IPS-NIHi7 (cell line): ENCODE data around the gene NFKB2.

Experiments used
- DNase-seq: peaks from one replicate; pipeline ENCODE4 v3.0.0; 2012; ENCODE audit warnings: mixed read lengths; ENCODE audit errors: extremely low spot score

NFKB2 gene

DNA sequence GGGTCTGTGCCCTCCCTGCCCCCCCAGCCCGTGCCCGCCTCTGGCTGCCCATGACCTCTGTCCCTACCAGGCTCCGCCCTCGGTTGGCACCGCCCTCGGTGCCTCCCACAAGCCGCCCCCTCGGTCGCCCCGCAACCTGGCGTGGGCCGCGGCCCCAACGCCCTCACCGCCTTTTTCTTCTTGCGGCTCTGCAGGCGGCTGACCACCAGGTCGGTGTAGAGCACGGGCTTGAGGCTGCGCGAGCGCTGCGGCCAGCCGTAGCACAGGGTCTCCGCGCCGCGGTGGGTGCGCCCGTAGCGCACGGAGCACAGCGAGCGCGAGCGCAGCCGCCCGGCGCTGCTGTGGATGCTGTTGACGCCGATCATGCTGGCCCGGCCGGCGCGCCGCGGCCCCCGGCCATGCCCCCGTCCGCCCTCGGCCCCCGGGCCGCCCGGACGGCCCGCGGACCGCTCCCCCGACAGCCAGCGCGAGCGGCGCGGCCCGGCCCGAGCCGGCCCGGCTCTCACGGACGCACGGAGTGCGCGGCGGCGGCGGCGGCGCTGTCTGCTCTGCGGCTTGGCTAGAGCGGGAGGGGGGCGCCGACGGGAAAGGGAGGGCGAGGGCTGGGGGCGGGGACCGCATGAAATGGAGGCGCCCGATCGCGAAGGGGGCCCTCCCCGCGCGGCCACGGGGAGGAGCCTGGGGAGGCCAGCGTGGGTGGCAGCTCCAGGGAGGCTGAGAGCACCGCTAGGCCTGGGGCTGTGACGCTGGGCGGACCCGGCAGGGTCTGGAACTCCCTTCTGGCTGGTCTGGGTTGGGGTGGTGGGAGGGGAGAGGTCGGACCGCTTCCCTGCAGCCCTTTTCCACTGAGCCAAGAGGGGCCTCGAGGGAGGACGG is 13.5 kb downstream of the NFKB2 start:
- DNase-seq = peak; percentile 50

DNA sequence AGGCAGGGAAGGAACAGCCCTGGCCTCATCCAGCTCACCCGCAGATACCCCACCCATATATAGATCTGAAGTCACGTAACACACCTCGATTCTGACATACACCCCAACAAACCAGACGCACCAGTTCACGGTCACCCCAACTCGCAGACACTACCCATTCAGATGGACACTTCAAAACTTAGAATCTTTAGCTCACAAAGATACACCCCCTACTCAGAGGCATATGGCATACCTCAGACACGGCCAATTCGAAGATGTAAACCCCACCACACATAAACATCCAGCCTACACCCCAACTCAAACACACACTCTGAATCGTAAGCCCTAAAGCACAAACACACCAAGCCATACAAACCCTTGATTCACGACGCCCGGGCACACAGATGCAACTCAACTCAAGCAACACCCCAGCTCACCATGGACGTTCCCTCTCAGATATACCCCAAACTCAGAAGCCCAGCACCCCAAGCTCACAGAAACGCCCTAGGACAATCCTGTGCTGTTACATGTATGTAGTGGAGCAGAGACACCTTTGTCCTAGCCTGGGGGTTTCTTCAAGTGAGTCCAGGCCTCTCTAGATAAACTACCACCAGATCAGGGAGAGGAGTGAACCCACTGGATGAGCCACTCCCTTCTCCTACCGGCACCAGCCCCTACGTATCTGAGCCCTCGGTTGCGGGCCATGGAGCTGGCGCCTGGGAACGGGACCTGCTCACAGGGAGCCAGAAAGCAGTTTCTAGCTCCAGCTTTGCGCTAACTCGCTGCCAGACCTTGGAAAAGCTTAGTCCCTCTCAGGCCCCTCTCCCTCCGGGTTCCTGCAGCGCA is 14.3 kb downstream of the NFKB2 start:
- DNase-seq = peak; percentile 41

DNA sequence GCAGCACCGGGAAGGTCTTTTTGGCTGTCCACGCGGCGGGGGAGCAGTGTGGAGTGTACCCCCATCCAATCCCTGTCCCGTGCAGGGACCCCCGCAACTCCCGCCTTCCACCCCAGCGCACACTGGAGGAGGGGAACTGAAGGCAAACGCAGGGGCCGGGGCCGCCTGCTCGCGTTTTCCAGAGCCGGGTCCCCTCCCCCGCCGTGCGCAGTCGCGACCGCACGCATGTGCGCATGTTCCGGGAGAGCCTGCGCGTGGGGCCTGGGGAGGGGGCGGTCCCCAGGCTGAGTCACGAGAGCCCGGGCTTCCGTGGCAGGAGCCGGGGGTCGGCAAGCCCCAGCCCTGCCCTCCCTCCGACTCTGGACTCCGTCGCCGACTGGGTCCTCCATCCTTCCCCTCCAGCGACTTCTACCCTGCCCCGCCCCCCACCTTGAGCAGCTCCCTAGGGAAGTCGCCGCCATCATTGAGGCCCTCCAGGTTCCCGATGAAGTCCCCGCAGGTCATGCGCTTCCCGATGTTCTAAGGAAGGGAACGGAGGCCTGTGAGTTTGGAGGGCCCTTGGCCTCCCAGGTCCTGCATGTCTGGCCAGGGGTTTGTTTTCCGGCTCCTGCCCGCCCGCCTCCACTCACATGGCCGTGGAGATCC is 15.0 kb downstream of the NFKB2 start:
- peak; percentile 54 for DNase-seq

DNA sequence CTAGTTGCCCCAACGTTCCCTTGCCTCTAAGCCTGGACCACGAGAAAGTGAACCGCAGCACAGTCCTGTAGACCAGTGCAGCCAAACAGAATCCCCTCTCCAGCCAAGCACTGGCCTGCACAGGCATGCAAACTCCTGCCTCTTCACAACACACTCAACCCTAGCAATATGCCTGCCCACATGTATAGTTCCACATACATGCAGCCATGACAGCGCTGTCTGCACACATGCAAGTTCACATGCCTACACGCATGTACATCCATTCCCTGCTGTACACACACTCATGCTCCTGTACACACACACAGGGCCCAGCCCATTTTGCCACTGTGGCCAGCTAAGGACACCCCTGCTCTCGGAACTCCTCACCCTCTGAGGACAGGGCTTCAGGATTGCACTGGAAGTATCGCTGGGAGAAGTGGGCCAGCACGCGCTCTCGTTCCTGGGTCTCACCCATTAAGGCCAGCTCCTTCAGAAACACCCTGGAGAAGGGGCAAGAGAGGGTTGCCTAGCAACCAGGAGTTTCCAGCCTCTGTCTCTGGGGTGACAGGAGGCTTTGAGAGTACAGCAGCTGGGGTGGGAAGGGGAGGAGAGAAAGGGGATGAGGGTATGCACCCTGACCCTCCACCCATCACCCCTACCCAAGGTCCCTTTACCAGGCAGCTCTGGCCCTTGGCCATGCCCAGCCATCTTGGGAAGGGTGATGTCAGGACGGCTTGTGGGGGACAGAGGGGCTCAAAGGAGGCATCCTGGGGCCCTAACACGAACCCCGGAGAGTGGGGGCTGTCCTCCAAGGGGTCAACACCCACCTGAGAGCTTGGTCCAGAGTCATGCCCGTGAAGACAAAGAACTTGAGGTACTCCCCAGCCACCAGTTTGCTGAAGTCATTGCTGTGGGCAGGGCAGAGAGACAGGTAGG is 16.1 kb downstream of the NFKB2 start:
- DNase-seq = no peak

DNA sequence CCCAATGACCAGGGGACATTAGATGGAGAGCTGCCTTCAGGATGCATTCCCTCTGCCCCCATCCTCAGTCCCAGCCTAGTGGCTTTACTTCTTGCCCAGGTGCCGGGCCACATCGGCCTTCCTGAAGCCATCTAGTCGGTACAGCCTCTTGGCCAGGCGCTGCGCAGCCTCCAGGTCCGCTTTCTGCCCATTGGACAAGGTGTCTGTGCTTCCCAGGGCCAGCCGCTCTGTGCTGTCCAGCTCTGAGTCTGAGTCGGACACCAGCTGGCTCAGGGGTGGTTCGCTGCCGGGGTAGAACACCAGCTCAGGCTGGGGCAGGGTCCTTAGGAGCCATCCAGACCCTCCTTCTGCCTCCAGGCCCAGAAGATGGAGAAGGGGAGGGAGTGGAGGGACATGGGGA is 16.8 kb downstream of the NFKB2 start:
- no peak for DNase-seq

DNA sequence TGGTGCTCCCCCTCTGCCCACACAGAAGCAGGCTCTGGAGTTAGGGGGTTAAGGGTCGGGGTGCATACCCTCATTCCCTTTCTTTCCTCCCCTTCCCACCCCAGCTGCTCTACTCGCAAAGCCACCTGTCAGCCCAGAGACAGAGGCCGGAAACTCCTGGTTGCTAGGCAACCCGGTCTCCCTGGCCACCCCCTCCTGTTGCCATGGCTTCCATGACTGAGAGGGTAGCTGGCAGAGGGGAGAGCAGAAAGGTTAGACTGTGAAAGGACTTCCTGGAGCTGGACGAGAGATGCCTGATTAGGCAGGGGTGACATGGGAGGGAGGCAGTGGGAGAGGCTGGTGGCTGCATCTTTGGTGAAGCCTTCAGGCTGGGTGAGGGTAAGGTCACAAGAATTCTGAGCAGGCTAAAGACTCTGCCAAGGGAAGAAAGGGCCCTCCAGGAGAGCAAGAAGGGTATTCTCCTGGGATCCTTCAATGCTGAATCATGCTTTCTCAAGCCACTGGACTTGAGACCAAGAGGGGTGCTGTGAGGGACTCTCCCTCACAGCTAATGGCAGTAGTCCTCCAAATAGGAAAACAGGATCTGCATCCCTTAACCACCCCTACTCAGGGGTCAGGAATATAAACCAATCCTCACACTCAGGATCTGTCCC is 17.7 kb downstream of the NFKB2 start:
- peak; percentile 70 for DNase-seq

DNA sequence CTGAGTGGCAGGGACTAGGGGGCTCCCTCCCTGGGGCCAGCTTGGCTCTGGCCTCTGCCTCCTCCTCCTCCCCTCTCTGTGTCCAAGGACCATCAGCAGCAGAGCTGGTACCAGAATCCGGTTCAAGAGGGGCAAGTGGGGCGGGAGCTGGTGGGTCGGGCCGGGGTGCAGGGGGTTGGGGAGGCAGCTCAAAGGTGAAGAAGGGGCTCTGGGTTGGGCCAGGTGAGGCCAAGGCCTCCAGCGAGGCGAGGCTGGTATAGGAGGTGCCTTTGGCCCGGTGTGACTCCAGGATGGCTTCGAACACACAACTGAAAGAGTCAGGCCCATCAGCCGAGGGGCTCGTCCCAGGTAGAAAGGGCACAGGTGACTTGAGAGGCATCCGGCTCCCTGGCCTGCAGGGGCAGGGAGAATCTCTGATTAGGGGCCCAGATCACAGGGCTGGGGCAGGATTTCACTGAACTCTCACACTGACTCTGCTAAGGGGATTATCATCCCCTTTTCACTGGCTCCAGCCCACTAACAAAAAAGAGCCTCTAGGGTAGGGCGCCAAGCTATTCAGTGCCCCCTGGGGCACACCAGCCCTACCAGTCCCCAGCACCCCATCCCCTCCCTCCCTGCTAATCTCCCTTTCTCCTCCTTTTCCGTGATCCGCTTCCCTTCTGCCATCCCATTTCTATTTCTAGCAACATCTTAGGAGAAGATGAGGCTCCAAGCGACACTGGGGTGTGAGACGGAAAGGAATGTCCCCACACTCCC is 18.5 kb downstream of the NFKB2 start:
- no peak for DNase-seq

DNA sequence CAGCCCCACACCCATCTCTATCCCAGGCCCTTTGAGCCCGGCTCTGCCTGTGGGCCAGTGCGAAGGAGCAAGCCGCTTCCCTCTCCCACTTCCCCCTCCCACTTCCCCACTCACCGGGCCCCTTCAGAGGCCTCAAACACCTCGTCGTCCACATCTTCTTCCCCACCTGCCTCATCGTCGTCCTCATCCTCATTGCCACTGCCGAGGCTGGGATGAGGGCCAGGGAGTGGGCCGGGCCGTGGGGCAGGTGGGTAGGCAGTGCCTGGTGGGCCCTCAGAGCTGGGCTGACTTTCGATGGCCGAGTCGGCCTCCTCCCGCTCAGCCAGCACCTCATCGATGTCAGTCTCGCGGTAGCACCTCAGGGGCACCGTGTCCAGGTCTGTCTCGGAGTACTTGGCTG is 19.2 kb downstream of the NFKB2 start:
- DNase-seq = no peak

DNA sequence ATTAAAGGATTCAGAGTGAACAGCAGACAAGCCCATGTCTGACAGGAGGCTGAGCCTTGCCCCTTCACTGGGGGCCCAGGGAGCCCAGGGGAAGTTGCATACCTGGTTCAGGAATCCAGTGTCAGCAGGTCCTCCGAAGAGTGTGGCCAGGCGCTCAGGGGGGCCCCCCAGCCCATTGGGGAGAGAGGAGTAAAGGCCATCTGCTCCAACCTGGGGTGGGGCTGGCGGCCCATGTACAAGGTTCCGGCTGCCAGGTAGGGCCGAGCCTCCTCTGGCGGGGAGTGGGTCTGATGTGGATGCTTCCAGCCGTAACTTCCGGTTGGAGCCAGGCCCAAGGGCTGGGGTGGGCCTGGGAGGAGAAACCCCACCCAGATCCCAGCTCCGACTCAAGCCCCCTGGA is 20.8 kb downstream of the NFKB2 start:
- DNase-seq = no peak

DNA sequence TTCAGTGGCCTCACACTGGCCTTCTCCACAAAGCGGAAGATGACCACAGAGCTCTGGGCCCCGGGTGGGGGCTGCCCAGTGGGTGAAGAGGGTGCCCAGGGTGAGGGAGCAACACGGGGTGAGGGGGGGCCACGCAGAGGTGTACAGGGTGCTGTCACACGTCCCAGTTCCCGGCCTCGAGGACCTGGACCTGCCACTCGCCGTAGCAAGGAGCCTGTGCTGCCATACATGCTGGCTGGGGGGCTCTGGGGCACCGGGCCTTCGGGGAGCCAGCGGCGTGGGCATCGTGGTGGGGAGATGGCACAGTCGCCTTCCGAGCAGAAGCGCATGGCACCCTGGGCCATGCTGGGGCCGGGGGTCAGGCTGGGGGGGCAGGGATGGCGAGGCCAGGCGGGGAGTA is 21.2 kb downstream of the NFKB2 start:
- DNase-seq = no peak

DNA sequence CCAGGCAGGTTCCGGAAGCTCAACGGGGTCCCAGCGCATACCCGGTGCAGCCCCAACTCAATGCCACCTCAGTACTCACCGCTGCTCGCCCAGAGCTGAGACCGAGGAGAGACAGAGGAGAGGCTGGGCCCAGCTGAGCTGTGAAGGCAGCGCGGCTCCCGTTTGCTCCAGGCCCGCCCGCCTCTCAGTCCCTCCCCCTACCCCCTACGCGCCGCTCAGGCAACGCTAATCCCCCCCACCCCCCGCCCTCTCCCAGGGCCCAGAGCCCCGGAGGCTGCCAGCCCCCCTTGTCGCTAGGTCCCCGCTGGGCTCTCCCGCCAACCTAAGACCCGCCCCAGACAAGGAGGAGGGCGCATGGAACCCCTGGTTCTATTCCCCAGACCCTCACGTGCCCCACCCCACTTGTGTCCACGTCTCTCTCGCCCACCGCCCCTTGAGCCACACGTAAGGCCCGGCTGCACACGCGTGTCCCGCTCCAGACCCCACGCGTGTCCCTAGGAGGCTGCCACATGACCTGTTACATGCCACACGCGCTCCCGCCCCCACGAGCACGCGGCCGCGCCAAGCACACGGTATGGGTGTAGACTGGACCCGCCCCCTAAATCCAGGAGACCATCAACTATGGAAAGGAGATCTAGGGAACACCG is 23.2 kb downstream of the NFKB2 start, which contains the start of gene PSD:
Gene PSD (minus strand): TSS at position 164 of the 647 bp plus-strand sequence. CDS start 1,747 bp downstream, outside the sequence.
- DNase-seq = peak; percentile 69

DNA sequence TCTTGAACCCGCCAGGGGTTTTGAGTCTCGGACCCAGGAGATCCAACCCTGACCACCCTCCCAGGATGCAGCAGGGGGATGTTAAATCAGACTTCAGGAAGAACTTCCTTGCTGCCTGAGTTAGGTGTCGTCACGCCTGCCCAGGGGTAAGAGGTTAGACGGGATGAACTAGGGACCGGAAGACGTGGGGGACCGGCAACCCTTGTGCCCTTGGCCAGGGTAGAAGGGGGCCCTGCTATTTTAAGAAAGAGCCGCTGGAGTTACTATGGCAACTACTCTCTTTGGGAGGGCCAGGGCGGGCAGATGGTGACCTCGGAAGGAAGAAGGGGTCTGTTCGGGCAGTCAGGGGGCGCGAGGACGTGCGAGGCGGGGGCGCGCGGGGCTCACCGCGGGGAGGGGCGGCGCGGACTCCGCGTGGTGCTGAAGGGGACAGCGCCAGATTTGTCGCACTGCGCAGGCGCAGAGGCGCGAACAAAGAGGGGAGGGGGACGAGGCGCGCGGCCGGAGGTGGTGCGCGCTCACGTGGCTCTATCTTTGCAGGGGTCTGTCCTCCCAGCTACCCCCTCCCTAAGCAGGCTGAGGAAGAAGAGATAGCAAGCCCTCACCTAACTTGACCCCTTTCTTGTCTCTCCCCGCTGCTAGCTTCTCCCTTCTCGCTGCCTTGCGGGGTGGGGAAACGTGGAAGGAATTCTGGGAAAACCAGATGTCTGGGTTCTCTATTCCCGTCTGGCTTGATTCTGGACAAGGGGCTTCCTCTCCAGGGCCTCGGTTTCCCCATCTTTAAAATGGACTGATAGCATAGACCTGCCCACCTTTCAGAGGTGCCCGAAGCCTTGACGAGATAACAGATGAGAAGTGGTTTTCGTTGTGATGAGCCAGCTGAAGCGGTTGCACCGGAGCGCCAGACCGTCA is 24.0 kb downstream of the NFKB2 start:
- DNase-seq = peak; percentile 81

DNA sequence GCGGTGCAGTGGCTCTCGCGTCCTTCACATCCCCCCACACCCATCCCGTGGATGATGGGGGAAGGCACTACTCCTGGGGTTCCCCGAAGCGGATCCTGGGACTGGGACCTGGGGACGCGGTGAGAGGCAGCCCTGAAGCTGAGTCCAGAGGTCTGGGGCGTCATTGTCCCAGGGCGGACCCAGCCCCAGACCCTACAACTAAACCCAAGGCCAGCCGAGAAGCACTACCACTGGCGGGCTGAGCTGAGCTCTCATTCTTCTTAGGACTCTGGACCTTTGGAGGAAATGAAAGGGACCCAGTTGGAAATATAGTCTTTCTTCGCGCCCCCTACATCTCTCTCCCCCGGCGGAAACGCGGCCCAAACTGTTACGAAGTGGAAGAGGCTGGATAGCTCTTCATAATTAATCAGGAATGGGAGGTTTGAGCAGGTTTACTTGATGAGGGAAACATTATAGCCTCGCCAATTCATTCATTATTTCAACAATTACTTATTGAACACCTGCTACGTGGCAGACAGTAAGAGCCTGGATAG is 24.7 kb downstream of the NFKB2 start:
- no peak for DNase-seq

DNA sequence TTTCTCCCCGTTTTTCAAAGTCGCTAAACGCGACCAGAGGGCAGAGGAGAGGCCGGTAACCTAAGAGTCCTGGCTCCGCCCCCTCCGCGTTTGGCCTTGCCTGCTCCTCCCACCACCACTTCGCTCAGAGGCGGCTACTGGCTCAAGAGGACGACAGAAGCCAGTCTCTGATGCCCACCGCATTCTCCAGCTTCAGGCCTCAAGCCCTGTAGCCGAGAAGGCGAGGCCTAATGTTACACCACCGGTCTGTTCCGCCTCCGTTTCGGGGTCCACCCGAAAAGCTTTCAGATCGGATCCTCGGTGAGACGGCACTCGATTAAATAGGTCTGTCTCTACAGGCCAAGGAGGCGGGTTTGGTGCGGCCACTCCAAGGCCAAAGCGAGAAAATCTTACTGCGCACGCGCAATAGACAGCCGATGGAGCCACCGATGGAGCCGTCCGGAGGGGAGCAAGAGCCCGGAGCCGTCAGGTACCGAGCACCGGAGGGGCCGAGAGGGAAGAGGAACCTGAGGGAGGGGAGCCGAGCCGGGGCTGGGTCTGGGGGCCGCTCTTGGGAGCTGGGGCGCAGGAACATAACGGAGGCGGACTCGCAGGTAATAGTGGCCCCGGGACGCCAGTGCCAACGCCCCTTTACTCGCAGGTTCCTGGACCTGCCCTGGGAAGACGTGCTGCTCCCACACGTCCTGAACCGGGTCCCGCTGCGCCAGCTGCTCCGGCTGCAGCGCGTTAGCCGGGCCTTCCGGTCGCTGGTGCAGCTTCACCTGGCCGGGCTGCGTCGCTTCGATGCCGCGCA is 25.4 kb downstream of the NFKB2 start, which contains the start of gene FBXL15:
Gene FBXL15 (plus strand): TSS at position 123 of the 793 bp plus-strand sequence. CDS start 294 bp downstream, at position 417.
- peak; percentile 94 for DNase-seq

DNA sequence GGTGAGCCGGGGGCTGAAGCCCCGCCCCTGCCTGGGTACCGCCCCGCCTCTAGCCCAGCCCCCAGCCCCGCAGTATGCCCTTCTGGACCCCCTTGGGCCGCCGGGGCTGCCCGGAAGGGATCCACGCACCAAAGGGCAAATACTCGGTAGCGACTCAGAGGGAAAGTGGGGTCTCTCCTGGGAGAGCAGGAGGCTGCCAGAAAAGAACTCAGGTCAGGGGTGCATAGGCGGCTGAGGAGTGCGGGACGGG is 25.9 kb downstream of the NFKB2 start:
- DNase-seq = no peak

DNA sequence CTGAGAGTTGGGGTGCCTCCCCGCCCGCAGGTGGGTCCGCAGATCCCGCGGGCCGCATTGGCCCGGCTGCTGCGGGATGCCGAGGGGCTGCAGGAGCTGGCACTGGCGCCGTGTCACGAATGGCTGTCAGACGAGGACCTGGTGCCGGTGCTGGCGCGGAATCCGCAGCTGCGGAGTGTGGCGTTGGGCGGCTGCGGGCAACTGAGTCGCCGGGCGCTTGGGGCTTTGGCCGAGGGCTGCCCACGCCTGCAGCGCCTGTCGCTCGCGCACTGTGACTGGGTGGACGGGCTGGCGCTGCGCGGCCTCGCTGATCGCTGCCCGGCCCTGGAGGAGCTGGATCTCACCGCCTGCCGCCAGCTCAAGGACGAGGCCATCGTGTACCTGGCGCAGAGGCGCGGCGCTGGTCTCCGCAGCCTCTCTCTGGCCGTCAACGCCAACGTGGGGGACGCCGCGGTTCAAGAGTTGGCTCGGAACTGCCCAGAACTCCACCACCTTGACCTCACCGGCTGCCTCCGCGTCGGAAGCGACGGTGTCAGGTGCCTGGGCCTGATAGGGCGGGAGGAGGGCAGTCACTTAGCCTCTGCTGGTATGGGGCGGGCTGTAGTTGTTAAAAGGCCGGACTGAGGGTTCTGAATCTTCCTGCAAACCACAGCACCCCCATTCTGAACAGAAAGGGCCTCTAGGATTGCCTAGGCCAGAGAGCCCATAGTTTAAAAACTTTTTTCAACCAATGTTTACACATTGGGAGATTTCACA is 26.4 kb downstream of the NFKB2 start:
- no peak for DNase-seq
